Stimulated activated CD4-positive, alpha-beta T cell treated with anti-CD3 and anti-CD28 coated beads, Interleukin-2, amount 100 ng/mL, for 48 hours (primary cell): ENCODE measurements around the gene FBXW5.

ENCODE experiments used
- DNase-seq, 2 donors: peaks; one replicate each; pipeline ENCODE4 v3.0.0-alpha.2; 2020

Gene FBXW5

GRCh38 chr9:136927343-136928271, 16.9 kb downstream of the FBXW5 start:
- no peak for DNase-seq

- DNase-seq = no peak
Measured at GRCh38 chr9:136926749-136927148, 17.8 kb downstream of the FBXW5 start.

GRCh38 chr9:136926154-136926704, 18.3 kb downstream of the FBXW5 start:
- DNase-seq = no peak

- DNase-seq = no peak
Measured at GRCh38 chr9:136925414-136926153, 19.0 kb downstream of the FBXW5 start.

GRCh38 chr9:136923881-136924280, 20.7 kb downstream of the FBXW5 start:
- DNase-seq = no peak

GRCh38 chr9:136922540-136922939, 22.0 kb downstream of the FBXW5 start:
- no peak for DNase-seq

GRCh38 chr9:136921718-136922117, 22.8 kb downstream of the FBXW5 start:
- no peak for DNase-seq

GRCh38 chr9:136921307-136921706, 23.2 kb downstream of the FBXW5 start:
- DNase-seq = no peak

GRCh38 chr9:136920734-136921231, 23.8 kb downstream of the FBXW5 start:
- no peak for DNase-seq

- DNase-seq = no peak
Measured at GRCh38 chr9:136920069-136920468, 24.5 kb downstream of the FBXW5 start.

- DNase-seq = no peak
Measured at GRCh38 chr9:136917902-136918301, 26.6 kb downstream of the FBXW5 start.

- DNase-seq = no peak
Measured at GRCh38 chr9:136916330-136917184, 28.0 kb downstream of the FBXW5 start.

- no peak for DNase-seq
Measured at GRCh38 chr9:136915632-136916329, 28.8 kb downstream of the FBXW5 start.

GRCh38 chr9:136913701-136914438, 30.7 kb downstream of the FBXW5 start:
- DNase-seq = no peak

GRCh38 chr9:136910901-136911245, 33.7 kb downstream of the FBXW5 start:
- no peak for DNase-seq

- no peak for DNase-seq
Measured at GRCh38 chr9:136910197-136910900, 34.2 kb downstream of the FBXW5 start.

GRCh38 chr9:136907011-136907914, 37.3 kb downstream of the FBXW5 start:
- no peak for DNase-seq

GRCh38 chr9:136906266-136906665, 38.3 kb downstream of the FBXW5 start:
- DNase-seq = no peak

GRCh38 chr9:136903041-136903554, 41.4 kb downstream of the FBXW5 start:
- no peak for DNase-seq
